ENCODE results near the gene LRRC71. TPM values are rescaled to one million over a fixed set of nuclear protein-coding genes. Genes with fewer than 3 reads are reported as not detected.

Gene LRRC71
- total and polyA plus RNA-seq, 2 of the 8 experiments (the other 6 are each of a cell fraction or from before 2014, with no cell fraction given): 0.05 TPM; not detected in 1

DNA sequence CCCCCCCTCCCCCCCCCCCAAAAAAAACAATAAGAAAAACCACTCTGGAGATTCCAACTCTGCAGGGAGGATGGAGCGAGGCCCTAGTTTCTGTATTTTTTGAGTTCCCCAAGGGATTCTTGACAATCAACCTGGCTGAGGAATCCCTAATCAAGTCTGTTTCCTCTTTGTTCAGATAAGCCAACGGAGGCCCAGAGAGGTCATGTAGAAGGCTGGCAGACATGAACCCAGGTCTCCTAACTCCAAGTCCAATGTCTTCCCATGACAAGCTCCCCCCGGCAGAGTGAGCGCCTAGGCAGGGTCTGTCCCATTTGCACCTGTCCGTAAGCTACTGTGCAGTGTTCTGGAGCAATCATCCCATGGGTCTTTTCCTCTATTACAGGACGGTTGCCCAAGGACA lies 39.5 kb downstream of the LRRC71 start (continued):
- TF ChIP-seq HDAC2 (IDR thresholded peaks at IDR 0.05; ENCODE audit: borderline replicate concordance in 1 of 2, low read depth in 2 of 2, low read length in 2 of 2): no peak
